ENCODE results near the gene EIF4ENIF1.
A peak's percentile ranks its signal among the peaks of the same experiment; 100 is the strongest.
"Not testable (repeated sequence)": the region's sequence is repeated elsewhere in the genome, so short reads cannot be mapped to it uniquely, and the experiment has no call there.

Gene EIF4ENIF1

GRCh38 chr22:31491218-31491962 is 1.7 kb upstream of the EIF4ENIF1 start:
- no peak for DNase-seq

GRCh38 chr22:31490496-31490925 is 869 bp upstream of the EIF4ENIF1 start:
- DNase-seq, result peak; percentile 97

- peak; percentile 43 for DNase-seq
These were observed 539 bp downstream of the EIF4ENIF1 start for GRCh38 chr22:31488988-31489617.

GRCh38 chr22:31488346-31488883 is 1.2 kb downstream of the EIF4ENIF1 start:
- no peak for DNase-seq

GRCh38 chr22:31486951-31487350 is 2.7 kb downstream of the EIF4ENIF1 start:
- DNase-seq, result no peak

GRCh38 chr22:31486369-31486768 is 3.3 kb downstream of the EIF4ENIF1 start:
- DNase-seq, result not testable (repeated sequence)

- not testable (repeated sequence) for DNase-seq
These were observed 7.2 kb downstream of the EIF4ENIF1 start for GRCh38 chr22:31482470-31482869.

- DNase-seq, result no peak
These were observed 8.5 kb downstream of the EIF4ENIF1 start for GRCh38 chr22:31481129-31481528.

- DNase-seq, result no peak
These were observed 12.3 kb downstream of the EIF4ENIF1 start for GRCh38 chr22:31477329-31477728.

- no peak for DNase-seq
These were observed 13.8 kb downstream of the EIF4ENIF1 start for GRCh38 chr22:31475800-31476199.

GRCh38 chr22:31474743-31475142 is 14.9 kb downstream of the EIF4ENIF1 start:
- DNase-seq, result no peak

GRCh38 chr22:31465307-31465706 is 24.3 kb downstream of the EIF4ENIF1 start:
- DNase-seq, result no peak

GRCh38 chr22:31461699-31462098 is 27.9 kb downstream of the EIF4ENIF1 start:
- DNase-seq, result no peak

- peak; percentile 29 for DNase-seq
These were observed 37.7 kb downstream of the EIF4ENIF1 start for GRCh38 chr22:31451709-31452571.

GRCh38 chr22:31449506-31449905 is 40.1 kb downstream of the EIF4ENIF1 start:
- DNase-seq, result no peak

GRCh38 chr22:31448382-31448781 is 41.3 kb downstream of the EIF4ENIF1 start:
- no peak for DNase-seq

GRCh38 chr22:31447337-31447736 is 42.3 kb downstream of the EIF4ENIF1 start:
- DNase-seq, result no peak

GRCh38 chr22:31446767-31447166 is 42.9 kb downstream of the EIF4ENIF1 start:
- DNase-seq, result no peak

- DNase-seq, result no peak
These were observed 43.4 kb downstream of the EIF4ENIF1 start for GRCh38 chr22:31446208-31446607.

- DNase-seq, result no peak
These were observed 44.0 kb downstream of the EIF4ENIF1 start for GRCh38 chr22:31445642-31446041.

GRCh38 chr22:31443516-31443915 is 46.1 kb downstream of the EIF4ENIF1 start:
- DNase-seq, result no peak

GRCh38 chr22:31442768-31443489 is 46.7 kb downstream of the EIF4ENIF1 start:
- no peak for DNase-seq

- no peak for DNase-seq
These were observed 48.0 kb downstream of the EIF4ENIF1 start for GRCh38 chr22:31441652-31442051.

Data from inflammatory macrophage treated with lipopolysaccharide for 4 hours (primary cell).